Hematopoietic multipotent progenitor cell treated with erythropoietin and hydrocortisone succinate and interleukin-3 and kit ligand, for 17 days (in vitro differentiated cells): ENCODE results near the gene EEF1A1.
A peak's percentile ranks its signal among the peaks of the same experiment; 100 is the strongest.
"Not testable (repeated sequence)": the region's sequence is repeated elsewhere in the genome, so short reads cannot be mapped to it uniquely, and the experiment has no call there.

ENCODE experiments used
- DNase-seq: peaks from one replicate; pipeline ENCODE4 v3.0.0-alpha.2; 2015; ENCODE audit warnings: low spot score

Gene EEF1A1

DNA sequence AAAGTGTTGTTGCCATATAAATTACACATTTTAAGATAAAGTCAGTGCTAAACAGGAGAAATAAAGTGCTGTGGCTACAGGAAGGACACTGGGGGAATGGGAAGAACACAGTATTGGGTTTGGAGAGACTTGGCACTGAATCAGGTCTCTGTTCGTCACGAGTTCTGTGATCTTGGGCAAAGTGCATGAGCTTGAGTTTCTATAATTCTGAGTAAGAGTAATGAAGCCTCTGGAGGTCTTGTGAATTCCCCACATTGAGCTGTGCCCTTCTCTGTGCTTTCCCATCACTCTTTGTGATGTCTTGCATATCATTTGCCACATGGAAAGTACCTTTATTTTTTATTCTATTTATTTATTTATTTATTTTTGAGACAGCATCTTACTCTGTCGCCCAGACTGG is 16.8 kb upstream of the EEF1A1 start:
- no peak for DNase-seq

DNA sequence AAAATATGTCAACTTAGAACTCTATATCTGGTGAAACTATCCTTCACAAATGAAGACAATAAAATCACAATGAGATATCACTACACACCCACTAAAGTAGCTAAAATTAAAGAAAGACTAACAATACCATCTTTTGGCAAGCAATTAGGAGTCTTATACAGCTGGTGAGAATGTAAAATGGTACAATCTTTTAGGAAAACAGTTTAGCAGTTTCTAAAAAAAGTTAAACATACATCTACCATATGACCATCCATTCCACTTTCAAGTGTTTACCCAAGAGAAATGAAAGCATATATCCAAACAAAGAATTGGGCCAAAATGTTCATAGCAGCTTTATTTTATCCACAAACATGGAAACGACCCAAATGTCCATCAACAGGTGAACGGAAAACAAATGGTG is 13.8 kb upstream of the EEF1A1 start:
- no peak for DNase-seq

DNA sequence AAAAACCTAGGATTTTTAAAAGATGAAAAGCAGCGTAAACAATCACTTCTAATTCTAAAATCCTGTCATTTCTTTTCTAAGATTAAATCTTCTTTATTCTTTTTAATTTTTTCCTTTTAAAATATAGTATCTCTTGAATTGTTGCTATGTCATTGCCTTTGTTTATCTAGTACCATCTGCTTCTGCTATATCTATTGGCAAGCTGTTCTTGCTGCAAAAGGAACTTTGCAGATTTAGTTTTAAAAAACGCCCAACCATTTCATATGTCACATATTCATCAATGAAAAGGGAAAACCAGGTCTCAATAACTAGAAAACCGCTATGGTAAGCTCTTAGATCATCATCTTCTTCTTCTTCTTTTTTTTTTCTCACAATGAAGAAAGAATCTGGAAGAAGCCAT is 11.5 kb upstream of the EEF1A1 start:
- no peak for DNase-seq

DNA sequence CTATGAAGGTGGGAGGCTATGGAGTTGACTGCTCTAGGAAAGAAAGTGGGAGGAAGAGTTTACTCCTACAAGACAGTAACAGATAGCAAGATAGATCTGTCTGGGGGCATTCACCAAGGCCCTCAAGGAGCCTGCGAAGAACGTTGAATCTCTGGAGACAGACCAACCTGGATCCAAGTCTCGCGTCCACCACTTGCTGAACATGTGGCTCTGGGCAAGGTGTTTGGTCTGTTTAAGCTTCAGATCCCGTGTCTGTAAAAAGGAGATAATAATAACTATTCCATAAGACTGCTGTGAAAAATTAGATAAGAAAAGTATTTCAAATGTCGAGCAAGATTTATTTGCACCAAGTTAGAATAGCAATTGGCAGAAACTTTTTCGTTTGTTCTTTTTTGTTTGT is 8.1 kb upstream of the EEF1A1 start:
- DNase-seq, result no peak

DNA sequence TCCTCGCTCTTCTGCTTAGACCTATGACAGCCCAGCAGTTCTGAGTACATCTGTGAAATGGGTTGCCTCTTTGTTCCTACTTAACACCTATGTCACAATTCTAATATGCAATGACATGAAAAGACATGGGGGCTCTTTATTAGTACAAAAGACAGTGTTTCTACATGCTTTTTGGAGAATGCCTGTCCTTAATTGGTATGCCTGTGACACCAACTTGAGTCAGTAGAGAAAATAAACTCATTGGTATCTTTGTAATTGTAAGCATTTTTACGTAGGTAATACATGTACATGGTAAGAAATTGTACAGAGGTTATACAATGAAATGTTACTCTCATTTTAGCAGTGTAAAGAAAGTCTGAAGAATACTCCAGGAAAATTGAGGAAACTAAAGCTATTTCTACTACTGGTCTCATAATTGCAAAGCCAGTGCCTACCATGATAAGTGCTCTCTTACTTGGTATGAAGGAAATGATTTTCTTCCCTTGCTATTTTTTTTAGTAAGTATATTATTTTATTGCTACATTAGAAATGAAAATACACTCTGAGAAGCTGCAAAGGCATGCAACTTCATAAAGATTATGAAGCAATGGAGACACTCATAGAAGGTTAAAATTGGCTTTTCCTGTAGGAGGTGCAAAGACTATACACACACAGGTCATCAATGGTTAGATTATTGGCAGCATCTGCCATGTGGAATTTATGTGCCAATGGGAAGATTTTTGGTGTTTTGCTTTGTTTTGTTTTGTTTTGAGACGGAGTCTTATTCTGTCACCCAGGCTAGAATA is 4.9 kb upstream of the EEF1A1 start:
- no peak for DNase-seq

DNA sequence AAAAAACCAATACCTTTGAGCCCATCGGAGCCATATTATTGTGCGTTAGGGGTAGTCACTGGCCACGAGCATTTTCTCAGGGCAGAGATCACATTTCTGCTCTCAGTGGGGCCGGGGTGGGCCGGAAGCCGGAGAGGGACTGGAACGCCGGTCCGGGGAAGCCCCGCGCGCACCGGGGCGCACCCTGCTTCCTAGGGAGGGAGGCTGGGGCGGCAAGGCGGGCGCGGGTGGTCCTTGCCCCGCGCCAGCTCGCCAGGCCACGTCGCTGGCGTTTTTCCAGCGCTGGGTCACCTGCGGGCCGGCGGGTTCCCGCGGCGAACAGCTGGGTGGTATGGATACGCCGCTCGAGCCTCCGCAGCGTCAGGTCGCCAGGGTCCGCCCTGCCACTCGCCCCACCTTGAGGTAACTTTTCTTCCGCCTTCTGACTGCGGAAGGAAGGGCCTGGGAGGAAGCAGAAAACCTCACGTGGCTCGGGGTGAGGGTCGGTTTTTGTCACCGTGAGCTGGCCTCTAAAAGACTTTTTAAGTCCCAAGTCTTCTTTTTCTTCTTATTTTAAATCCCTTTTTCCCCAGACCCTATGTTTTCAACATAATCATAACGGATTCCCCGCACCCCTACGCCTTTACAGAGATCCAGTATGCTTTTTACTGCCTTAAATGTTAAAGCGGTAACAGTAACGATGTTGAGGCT is 2.7 kb upstream of the EEF1A1 start:
- peak; percentile 68 for DNase-seq

DNA sequence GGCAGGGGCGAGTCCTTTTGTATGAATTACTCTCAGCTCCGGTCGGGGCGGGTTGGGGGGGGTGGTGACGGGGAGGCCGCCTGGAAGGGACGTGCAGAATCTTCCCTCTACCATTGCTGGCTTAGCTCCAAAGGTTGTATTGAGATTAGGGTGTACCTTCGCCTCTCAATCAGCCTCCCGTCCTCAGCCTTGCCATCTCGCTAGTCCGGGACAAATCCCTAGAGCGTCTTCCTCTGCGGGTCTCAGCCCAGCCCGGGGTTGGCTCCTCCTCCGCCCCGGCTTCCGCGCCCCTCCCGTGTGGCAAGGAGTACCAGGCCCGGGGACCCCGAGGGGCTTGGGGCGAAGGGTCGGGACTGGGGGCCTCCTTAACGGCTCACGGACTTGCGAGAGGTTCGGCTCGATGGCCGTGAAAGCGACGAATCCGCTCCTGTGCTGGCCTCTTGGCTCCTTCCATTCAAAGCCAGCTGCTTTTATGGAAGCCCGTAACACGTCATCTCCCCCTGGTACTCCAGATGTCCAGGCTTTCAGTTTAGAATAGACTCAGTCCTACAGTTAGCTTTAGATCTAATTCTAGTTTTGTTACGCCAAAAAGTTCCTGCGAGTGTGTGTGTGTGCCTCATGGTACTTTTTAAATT is 636 bp upstream of the EEF1A1 start:
- no peak for DNase-seq

DNA sequence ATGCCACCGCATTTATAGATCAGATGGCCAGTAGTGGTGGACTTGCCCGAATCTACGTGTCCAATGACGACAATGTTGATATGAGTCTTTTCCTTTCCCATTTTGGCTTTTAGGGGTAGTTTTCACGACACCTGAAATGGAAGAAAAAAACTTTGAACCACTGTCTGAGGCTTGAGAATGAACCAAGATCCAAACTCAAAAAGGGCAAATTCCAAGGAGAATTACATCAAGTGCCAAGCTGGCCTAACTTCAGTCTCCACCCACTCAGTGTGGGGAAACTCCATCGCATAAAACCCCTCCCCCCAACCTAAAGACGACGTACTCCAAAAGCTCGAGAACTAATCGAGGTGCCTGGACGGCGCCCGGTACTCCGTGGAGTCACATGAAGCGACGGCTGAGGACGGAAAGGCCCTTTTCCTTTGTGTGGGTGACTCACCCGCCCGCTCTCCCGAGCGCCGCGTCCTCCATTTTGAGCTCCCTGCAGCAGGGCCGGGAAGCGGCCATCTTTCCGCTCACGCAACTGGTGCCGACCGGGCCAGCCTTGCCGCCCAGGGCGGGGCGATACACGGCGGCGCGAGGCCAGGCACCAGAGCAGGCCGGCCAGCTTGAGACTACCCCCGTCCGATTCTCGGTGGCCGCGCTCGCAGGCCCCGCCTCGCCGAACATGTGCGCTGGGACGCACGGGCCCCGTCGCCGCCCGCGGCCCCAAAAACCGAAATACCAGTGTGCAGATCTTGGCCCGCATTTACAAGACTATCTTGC is 725 bp downstream of the EEF1A1 start:
- DNase-seq, result peak; percentile 87

DNA sequence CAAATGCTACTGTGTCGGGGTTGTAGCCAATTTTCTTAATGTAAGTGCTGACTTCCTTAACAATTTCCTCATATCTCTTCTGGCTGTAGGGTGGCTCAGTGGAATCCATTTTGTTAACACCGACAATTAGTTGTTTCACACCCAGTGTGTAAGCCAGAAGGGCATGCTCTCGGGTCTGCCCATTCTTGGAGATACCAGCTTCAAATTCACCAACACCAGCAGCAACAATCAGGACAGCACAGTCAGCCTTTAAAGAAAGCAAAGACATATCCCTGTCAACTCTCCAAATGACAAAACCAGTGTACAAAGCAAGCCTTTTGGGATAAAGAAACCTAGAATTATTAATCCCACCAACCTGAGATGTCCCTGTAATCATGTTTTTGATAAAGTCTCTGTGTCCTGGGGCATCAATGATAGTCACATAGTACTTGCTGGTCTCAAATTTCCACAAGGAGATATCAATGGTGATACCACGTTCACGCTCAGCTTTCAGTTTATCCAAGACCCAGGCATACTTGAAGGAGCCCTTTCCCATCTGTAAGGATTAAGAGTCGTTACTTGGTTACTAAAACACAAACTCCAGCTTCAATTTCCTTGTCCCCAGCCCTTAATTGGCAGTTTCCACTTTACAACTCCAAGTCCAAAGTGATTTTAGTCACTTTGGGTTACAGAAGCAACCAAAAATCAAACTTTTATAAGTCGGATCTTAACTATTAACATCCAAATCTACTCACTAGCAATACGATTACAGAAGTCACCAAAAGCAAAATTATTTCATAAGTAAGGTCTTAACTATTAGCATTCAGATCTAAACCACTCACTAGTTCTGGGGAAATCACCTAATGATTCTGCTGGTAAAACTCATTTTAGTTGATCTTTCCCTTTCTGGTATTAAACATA is 1.6 kb downstream of the EEF1A1 start:
- DNase-seq, result peak; percentile 54

DNA sequence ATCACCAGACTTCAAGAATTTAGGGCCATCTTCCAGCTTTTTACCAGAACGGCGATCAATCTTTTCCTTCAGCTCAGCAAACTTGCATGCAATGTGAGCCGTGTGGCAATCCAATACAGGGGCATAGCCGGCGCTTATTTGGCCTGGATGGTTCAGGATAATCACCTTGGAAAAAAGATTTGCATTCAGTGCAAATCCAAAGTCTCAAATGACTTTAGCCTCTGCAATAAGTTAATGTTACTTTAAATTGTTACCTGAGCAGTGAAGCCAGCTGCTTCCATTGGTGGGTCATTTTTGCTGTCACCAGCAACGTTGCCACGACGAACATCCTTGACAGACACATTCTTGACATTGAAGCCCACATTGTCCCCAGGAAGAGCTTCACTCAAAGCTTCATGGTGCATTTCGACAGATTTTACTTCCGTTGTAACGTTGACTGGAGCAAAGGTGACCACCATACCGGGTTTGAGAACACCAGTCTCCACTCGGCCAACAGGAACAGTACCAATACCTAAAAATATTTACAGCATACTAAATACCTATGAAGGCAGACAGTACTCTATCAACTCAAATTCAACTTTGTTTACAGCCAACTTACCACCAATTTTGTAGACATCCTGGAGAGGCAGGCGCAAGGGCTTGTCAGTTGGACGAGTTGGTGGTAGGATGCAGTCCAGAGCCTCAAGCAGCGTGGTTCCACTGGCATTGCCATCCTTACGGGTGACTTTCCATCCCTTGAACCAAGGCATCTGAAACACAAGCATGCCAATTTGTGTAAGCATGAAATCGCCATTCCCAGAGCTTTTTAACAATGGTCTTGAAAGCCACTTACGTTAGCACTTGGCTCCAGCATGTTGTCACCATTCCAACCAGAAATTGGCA is 2.5 kb downstream of the EEF1A1 start:
- not testable (repeated sequence) for DNase-seq

DNA sequence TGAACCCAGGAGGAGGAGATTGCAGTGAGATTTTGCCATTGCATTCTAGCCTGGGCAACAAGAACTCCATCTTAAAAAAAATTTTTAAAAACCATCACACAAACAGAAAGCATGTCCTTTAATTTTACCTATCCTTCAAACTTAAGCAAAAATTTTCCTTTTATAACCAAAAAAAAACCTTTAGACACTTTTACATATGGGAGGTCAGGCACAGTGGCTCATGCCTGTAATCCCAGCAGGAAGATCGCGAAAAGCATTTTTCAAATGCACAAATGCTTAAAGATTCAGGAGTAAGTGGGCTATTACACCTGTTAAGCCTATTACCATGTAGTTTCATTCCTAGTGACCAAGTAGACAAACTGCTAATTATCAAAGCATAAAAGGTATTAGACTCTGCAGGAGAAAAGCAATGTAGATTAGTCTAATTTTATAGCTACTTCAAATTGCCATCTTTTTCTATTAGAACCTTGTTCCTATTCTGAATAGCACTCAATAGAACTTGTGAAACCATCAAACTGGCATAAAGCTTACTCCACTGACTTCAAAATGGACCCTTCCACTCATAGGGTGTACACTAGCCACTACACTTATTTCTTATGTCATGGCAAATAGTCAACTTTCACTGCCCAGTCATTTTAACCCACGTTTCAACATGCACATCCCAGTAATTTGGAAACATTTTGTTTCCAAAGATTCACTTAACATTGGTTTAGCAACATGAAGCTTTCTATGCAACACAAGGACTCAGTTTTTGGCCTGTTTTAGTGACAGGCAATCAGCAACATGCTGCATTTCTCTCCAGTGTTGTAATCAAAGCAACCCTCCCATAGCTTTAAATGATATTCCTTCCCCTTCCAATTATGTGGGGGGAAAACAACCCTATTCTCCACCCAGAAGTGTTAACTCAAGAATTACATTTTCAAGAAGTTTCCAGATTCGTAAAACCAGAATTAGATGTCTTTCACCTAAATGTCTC is 4.0 kb downstream of the EEF1A1 start:
- no peak for DNase-seq

DNA sequence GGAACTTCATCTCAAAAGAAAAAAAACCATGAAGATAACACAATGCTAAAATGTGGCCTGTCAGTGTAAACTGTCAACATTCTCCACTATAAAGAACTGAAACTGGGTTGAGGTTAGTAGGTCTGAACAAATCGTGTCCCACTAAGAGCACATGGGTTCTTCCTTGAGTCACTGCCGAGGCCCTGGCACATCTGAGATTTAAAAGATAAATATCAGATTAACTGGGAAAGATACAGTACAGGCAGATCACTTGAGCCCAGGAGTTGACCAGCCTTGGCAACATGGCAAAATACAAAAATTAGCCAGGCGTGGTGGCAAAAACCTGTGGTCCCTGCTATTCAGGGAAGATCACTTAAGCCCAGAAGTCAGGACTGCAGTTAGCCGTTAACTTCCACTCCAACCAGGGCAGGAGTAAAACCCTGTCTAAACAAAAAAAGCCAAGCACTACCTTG is 5.6 kb downstream of the EEF1A1 start:
- DNase-seq, result no peak

DNA sequence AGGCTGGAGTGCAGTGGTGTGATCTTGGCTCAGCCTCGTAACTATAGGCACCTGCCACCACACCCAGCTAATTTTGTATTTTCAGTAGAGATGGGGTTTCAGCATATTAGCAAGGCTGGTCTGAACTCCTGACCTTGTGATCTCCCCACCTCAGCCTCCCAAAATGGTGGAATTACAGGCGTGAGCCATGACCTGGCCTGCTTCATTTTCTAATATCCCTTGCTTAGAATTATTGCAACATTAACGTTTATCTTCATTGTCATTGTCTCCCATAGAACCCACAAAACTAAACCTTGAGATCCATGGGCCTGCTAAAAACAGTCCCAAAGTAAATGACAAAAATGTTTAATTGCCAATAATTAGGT is 6.1 kb downstream of the EEF1A1 start:
- no peak for DNase-seq

DNA sequence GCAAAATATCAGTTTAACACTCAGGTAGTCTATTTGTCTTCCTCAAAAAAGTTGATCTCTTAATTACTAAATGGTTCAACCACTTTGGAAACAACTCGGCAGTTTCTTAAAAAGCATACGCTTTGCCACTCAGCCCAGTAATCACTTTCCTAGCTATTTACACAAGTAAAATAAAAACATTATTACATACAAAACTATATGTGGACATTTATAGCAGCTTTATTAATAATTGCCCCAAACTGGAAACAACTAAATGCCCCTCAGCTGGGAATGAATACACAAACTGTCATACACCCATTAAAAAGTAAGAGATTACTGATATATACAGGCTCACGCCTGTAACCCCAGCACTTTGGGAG is 7.4 kb downstream of the EEF1A1 start:
- no peak for DNase-seq

DNA sequence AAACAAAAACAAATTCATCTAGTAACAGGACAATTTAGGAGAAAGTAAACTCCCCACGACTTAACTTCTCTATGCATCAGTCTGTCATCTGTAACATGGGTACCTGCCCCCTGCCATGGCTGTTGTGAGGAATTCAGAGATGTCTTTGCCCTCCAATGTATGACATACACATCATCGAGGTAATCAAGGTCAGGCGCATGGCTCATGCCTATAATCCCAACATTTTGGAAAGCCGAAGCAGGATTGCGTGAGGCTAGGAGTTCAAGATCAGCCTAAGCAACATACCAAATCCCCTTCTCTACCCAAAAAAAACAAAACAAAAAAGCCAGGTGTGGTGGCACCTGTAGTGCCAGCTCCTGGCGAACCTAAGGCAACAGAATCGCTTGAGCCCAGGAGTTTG is 9.0 kb downstream of the EEF1A1 start:
- DNase-seq, result no peak

DNA sequence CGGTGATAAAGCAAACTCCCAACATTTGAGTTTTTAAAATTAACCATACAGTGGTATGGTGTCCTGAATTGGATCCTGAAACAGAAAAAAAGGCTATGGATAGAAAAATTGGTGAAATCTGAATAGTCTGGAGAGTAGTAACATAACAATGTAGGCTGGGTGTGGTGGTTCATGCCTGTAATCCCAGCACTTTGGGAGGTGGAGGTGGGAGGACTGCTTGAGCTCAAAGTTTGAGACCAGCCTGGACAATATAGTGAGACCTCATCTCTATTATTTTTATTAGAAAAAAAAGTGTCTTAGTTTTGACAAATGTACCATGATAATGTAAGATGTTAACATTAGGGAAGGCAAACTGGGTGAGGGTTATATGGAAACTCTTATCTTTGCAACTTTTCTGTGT is 11.0 kb downstream of the EEF1A1 start:
- DNase-seq, result no peak

DNA sequence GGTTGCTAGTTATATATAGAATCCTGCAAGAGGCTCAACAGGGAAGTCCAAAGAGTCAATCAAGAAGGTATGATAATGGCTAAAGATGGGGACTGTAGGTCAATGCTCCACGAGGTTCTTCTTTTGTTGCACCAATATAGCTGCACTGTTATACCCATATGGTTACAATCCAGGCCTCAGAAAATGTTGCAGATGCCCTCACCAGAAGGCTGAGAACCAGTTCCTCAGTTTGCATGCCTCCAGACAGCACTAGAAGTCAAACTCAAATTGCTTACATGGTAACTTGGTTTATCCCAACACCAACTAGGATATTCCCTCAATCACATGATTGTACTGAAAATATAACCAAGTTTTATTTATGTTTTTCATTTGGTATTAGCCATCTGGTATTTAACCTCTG is 12.1 kb downstream of the EEF1A1 start:
- DNase-seq, result no peak

DNA sequence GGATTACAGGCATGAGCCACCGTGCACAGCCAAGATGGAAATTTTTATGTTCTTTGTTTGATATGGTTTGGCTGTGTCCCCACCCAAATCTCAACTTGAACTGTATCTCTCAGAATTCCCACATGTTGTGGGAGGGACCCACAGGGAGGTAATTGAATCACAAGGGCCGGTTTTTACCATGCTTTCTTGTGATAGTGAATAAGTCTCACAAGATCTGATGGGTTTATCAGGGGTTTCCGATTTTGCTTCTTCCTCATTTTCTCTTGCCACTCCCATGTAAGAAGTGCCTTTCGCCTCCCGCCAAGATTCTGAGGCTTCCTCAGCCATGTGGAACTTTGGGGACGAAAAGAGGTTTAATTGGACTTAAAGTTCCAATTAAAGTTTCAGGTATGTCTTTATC is 14.6 kb downstream of the EEF1A1 start:
- DNase-seq, result no peak

DNA sequence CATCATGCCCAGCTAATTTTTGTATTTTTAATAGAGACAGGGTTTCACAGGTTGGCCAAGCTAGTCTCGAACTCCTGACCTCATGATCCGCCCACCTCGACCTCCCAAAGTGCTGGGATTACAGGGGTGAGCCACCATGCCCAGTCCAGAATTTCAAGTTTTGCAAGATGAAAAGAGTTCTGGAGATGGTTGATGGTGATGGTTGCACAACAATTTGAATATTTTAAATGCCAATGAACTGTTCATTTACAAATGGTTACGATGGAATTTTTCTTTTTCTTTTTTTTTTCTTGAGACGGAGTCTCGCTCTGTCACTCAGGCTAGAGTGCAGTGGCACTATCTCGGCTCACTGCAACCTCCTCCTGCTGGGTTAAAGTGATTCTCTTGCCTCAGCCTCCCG is 15.1 kb downstream of the EEF1A1 start:
- not testable (repeated sequence) for DNase-seq
